ENCODE measurements around the gene DENND2A. TPM values are rescaled to one million over a fixed set of nuclear protein-coding genes. Genes with fewer than 3 reads are reported as not detected.
"Not testable (repeated sequence)": the region's sequence is repeated elsewhere in the genome, so short reads cannot be mapped to it uniquely, and the experiment has no call there.

Gene DENND2A
- total and polyA plus RNA-seq, 10 of the 15 experiments (the other 5 are each of a cell fraction or from before 2014, with no cell fraction given), result 0.01 TPM; not detected in 9

DNA sequence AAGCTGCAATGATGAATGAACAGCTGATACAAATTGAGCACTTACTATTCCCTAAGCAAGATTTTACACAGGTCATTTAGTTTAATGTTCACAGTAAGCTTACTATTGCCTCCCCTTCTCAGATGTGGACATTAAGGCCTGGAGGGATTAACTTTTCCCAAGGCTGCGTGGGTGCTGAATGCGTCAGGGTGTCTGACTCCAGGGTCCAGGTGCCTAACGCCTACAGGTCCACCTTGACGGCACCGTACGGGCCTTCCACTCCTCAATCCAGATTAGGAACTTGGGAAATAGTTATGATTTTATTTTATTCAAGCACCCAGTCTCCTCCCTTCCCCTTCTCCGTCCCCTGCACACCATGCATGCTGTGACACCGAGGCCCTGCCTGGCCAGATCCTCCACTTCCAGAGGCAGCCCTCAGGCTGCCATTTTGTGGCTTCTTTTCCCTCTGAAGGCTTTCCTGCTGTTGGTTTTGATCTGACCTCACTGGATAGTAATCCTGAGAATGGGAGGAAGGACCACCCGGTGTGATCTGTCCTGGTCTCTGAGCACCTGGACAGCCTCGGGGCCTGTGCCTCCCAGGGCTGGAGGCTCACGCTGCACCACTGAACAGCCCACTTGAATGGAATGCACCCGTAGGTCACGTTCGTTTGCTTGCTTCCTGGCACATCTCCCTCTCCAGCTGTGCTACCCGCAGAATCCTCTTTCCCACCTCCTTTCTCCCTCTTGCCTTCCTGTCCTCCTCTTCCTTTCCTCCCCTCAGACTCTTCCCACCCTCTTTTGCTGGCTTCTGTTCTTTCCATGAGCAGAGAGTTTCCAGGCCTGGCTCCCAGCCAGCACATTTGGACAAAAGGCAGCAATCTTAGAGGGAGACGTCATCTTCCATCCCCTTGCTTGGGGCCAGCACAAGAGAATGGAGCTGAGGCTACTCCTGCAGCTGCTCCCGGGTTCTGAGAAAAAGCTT is 14.4 kb downstream of the DENND2A start (continued):
- TF ChIP-seq NKRF (conservative IDR thresholded peaks at IDR 0.05), result no peak
- no peak for TF ChIP-seq MTA3 (IDR thresholded peaks at IDR 0.05; ENCODE audit: borderline replicate concordance, low read length)
- no peak for TF ChIP-seq SPI1 (IDR thresholded peaks at IDR 0.05; ENCODE audit: borderline replicate concordance, insufficient read depth, low read depth, low read length)
- no peak for TF ChIP-seq SMC3 (IDR thresholded peaks at IDR 0.05; ENCODE audit: borderline replicate concordance, low read length)

GRCh38 chr7:140625192-140625558 is 15.4 kb downstream of the DENND2A start:
- 62% methylated on average over 8 of the region's 10 CpGs for WGBS (ENCODE audit: insufficient coverage, insufficient replicate concordance, low lambda C conversion rate, missing lambda C conversion rate)
- CTCF ChIA-PET; RAD21 ChIA-PET (ENCODE audit: unreplicated experiment); ATAC-seq; H3K36me3 ChIP-seq (ENCODE audit: control insufficient read depth in 2 of 2, insufficient read depth in 2 of 2, low read length in 1 of 2); H3K27me3 ChIP-seq (replicated peaks in 1 of 2; ENCODE audit: control insufficient read depth in 2 of 2, insufficient read depth in 2 of 2, low read length in 1 of 2); H3K4me3 ChIP-seq; SMC1A ChIA-PET (ENCODE audit: uncharacterized antibody, unreplicated experiment); in situ Hi-C loops (cut with MboI); H4K20me1 ChIP-seq (ENCODE audit: control insufficient read depth, insufficient read depth); H3K27ac ChIP-seq (ENCODE audit: control insufficient read depth, insufficient read depth); intact Hi-C loops (cut with micrococcal nuclease; ENCODE audit: unreplicated experiment); H3K4me1 ChIP-seq (ENCODE audit: control insufficient read depth, insufficient read depth, low read length); BruUV-seq (replicated peaks); FAIRE-seq; H3K9ac ChIP-seq (ENCODE audit: control insufficient read depth, insufficient read depth, low read length); H2AFZ ChIP-seq (ENCODE audit: control insufficient read depth, low read depth, low read length); H3K4me2 ChIP-seq (ENCODE audit: control insufficient read depth, insufficient read depth); H3K79me2 ChIP-seq (ENCODE audit: control insufficient read depth, insufficient read depth, low read length); POLR2A ChIA-PET; H3K9me3 ChIP-seq (replicated peaks; ENCODE audit: control insufficient read depth, insufficient read depth, low read length); DNase-seq (ENCODE audit: low read depth, low spot score): not testable (repeated sequence)

Data from GM12878 (cell line).